ELR (cell line): ENCODE data around the gene ZNF579.

ENCODE experiments used
- DNase-seq: peaks from one replicate; pipeline ENCODE4 v3.0.0-alpha.2; 2015; ENCODE audit warnings: low read depth

ZNF579 gene, protein sequence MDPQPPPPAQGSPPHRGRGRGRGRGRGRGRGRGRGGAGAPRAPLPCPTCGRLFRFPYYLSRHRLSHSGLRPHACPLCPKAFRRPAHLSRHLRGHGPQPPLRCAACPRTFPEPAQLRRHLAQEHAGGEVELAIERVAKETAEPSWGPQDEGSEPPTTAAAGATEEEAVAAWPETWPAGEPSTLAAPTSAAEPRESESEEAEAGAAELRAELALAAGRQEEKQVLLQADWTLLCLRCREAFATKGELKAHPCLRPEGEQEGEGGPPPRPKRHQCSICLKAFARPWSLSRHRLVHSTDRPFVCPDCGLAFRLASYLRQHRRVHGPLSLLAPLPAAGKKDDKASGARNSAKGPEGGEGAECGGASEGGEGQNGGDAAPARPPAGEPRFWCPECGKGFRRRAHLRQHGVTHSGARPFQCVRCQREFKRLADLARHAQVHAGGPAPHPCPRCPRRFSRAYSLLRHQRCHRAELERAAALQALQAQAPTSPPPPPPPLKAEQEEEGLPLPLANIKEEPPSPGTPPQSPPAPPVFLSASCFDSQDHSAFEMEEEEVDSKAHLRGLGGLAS

DNA sequence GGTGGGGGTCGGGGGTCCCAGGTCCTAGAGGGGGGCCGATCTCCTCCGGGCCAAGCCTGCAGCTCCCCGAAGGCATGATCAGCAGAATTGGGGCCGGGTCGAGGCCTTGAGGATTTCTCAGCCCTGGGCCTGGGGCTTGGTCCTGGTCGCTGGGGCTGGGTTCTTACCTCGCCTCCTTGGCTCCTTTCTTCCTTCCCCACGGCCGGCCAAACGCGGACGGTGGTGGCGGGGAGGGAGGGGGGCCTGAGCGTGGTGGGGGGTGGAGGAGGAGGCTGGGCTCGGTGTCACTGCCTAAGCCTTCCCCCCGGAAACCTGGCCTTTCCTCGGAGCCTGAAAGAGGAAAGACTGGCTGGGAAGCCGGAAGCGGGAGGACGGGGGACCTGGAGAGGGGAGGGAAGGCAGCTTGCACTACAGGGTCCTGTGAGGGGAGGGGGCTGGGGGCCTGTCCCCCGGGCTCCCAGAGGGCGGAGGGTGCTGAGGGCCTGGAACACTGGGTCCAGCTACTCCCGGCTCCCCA lies at the start of gene ZNF579:
Gene ZNF579 (minus strand): TSS at position 221 of the 517 bp plus-strand sequence. CDS start 1,209 bp downstream, outside the sequence.
- DNase-seq: peak; percentile 90

DNA sequence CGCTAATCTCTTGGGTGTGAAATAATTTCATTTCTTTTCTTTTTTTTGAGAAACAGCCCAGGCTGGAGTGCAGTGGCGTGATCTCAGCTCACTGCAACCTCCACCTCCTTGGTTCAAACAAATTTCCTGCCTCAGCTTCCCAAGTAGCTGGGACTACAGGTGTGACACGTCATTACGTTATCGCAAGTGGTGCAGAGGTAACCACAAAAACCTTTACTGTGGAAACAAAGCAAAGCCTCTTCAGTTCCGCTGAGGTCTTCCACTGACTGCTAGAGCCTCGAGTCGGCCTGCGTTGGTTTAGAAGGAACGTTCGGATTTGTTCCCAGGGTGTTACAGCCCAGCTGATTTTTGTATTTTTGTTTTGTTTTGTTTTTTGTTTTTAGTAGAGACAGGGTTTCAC lies 45.7 kb upstream of the ZNF579 start:
- DNase-seq: no peak

DNA sequence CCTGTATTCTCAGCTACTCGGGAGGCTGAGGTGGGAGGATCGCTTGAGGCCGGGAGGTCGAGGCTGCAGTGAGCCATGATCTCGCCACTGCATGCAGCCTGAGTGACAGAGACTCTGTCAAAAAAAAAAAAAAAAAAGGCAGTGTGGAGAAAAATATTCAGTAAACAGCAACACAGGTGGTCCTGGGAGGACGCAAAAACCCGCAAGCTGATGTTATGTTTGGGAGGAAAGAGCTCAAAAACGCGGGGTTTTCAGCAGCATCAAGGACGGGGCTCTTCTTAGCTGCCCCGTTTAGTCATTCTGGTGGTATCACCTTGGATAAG lies 44.3 kb upstream of the ZNF579 start:
- DNase-seq: no peak

DNA sequence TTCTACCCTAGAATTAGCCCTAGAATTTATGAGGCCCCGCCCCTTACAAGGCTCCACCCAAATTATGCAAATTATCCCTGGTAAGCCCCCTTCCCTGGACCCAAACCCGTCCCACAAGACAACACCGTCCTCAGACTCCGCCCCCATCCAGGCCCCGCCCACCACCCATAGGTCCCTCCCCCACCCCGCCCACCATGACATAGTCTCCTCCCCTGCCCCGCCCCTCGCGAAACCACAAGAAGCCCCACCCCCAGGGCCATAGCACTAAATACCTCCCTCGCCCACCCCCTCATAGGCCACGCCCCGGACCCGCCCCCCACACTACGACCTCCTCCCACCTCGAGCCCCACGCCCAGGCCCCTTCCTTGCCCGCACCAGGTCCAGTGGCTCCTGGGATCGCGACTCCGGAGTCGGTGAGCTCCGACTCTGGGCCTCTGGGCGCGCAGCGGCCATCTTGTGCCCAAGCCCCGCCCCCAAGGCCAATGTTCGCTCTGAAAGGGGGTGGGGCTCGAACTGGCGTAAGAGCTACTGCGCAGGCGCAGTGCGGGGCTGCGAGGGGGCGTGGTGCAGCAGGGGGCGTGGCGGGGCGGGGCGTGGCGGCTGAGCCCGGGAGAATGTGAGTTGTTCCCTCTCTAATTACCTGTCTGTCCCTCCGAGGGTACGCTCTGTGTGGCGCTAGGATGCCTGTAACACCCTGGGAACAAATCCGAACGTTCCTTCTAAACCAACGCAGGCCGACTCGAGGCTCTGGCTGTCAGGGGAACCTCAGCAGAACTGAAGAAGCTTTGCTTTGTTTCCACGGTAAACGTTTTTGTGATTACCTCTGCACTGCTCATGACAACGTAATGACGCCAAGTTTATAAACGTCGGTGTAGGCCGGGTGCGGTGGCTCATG lies 43.7 kb upstream of the ZNF579 start, which contains the start of gene ZNF784:
Gene ZNF784 (minus strand): TSS at position 458 of the 895 bp plus-strand sequence. CDS start 5 bp downstream, at position 453.
- peak; percentile 92 for DNase-seq

DNA sequence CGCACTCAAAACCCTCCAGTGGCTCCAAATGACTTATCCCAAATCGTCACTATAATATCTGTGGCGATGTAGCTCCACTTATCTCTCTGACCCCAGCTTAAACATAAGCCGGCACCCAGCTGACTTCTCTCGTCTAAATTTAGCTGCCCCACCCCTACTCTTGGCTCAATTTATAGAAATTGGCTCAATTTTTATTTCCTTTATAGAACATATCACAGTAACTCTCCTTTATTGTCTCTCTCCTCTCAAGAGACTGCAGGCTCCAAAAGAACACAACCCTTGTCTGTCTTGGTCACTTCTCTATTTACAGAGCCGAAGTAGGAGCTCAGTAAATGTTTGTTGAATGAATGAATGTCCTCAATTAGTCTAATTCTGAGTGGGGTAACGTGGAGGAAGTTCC lies 42.9 kb upstream of the ZNF579 start:
- DNase-seq: no peak

DNA sequence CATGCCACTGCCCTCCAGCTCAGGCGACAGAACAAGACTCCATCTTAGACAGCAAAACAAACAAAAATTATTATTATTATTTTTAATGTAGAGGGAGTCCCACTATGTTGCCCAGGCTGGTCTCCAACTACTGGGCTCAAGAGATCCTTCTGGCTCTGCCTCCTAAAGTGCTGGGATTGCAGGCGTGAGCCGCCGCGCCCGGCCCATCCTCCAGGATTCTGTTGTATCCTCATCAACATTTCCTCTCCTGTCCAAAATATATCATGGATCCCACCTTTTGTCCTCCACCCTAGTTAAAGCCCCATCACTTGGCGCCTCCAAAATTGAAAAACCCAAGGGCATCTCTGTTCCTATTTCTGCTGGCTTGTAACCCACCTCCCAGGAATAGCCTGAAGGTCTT lies 42.5 kb upstream of the ZNF579 start:
- DNase-seq: no peak

DNA sequence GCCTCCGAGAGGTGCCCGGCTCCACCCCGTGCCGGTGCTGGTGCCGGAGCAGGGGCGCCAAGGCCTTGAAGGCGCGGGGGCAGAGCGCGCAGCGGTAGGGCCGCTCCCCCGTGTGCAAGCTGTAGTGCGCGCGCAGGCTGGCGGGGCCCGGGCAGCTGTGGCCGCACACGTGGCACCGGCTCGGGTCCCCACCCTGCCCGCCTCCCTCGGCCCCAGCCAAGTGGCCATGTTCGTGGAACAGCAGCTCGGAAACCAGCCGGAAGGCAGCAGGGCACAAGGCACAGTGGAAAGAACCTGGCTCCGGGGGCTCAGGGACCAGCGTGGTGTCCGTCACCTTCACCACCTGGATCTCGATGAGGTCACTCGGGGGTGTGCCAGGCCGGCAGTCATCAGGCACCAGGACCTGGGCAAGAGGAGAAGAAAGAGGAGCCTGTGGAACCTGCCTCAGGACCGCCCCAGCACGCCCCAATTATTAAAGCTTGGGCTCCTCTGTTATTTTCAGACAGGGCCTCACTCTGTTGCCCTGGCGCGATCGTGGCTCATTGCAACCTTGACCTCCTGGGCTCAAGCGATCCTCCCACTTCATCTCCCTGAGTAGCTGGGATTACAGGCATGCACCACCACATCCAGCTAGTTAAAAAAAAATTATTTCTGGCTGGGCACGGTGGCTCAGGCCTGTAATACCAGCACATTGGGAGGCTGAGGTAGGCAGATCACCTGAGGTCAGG lies 41.8 kb upstream of the ZNF579 start:
- DNase-seq: no peak

DNA sequence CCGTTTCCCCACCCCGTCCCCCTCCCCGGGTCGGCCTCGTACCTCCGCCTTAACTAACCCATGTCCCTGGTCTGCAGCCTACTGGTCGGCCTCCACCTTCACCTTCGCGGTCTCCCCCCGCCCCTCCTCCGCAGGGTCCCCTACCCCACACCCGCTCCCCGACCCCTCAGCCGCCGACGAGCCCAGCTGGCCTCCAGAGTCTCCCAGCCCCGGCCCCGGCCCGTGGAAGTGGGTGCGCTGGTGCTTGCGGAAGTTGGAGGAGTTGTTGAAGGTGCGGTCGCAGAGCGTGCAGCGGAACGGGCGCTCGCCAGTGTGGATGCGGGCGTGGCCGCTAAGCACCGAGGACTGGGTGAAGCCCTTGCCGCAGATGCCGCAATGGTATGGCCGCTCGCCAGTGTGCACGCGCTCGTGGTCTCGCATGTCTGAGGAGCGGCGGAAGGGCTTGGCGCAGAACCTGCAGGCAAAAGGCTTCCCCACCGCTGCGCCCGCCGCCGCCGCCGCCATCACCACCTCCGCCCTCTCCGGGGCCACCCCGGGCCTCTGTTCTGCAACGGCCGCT lies 41.1 kb upstream of the ZNF579 start:
- DNase-seq: no peak

DNA sequence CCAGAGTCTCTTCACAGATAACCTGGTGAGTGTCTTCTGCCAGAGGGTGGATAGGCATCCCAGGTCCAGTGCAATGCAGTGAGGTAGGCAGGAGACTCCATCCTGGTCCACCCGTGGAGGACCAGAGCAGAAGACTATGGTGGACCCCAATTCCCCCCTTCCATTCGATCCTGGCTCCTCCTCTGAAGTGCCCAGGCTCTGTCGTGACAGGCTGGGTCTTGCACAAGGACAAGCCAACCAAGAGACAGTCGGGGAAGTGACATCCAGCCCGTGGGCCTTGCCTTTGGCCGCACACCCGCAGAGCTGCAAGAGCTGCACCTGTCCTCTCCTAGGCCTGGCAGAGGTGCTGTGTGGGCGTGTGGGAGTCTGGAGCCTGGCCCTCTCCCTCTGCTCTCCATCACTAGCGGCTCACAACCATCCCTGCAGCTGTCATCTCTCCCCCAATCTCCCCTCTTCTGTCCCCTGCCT lies 40.6 kb upstream of the ZNF579 start:
- no peak for DNase-seq

DNA sequence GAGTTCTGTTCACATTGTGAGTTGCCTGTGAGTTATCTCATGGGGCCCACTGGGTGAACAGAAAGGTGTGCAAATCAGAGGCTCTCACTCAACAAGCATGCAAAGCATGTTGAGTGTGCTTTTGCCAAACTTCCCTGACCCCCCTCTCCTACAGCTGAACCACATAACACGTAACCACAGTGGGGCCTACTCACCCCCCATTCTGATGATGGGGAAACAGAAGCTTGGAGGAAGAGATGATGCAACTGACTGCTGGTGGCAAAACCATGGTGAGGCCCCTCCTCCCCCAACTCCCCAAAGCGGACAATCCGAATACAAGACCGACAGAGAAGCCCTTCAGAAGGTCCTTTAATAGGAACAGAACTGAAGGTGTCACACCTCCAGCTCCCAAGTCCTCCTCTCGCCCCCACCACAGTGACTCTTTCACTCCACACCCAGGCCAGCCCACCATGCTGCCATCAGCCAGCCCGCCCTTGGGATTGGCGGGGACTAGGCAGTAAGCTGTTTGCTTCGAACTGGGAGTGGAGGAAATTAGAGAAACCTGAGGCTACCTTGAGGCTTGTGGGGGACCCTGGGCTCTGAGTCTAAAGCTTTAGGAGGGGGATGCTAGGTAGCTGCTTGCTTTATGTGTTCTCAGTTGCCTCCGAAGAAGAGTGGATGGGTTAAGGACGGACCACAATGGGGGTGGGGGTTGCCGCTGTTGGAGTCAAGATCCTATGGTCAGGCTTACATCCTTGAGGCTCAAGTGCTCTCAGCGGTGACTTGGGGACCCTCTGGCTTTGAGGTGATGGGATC lies 40.0 kb upstream of the ZNF579 start:
- DNase-seq: no peak

DNA sequence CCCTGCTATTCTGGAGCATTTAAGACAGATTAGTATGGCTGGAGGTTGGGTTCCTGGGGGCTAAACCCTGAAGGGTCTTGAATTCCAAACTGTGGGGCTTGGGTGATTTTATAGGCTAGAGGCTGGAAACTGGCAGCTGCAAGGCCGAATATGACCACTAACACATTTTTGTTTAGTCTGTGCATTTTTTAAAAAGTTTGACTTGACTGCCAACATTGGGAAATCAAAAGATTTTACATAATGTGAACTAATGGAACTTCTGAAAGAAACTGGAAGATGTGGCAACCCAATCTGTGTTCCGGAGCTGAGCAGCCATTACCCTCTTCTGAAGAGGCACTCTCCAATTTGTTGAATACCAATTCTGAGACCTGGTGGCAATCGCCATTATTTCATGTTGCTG lies 38.6 kb upstream of the ZNF579 start:
- no peak for DNase-seq

DNA sequence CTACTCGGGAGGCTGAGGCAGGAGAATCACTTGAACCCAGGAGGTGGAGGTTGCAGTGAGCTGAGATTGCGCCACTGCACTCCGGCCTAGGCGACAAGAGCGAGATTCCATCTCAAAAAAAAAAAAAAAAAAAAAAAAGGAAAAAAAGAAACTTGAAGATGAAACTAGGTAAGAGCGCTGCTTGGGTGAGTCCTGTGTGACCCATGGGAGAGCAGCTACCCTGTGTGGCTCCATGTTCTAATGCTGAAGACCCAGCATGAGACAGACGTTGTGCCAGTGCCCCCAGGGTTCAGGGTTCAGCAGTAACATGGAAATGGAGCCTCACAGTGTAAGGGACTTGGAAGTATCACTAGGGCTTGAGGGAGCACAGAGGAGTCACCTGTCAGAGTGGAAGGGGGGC lies 37.8 kb upstream of the ZNF579 start:
- no peak for DNase-seq

DNA sequence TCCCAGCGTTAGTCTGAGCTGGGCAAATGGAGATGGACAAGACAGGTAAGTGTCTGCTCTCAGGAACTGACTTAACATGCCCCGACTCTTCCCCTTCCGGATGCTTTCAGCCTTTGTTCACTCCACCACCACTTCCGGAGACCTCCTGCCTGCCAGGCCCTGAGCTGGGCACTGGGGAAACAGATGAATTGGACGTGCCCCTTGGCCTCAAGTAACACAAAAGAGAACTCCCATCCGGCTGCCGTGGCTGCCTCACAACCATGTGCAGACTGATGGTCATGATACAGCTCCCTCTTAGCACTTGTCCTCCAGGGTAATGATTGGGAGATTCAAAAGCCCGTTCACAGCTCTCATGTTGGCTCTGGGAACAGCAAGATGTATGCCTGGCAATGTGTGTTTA lies 36.8 kb upstream of the ZNF579 start:
- no peak for DNase-seq

DNA sequence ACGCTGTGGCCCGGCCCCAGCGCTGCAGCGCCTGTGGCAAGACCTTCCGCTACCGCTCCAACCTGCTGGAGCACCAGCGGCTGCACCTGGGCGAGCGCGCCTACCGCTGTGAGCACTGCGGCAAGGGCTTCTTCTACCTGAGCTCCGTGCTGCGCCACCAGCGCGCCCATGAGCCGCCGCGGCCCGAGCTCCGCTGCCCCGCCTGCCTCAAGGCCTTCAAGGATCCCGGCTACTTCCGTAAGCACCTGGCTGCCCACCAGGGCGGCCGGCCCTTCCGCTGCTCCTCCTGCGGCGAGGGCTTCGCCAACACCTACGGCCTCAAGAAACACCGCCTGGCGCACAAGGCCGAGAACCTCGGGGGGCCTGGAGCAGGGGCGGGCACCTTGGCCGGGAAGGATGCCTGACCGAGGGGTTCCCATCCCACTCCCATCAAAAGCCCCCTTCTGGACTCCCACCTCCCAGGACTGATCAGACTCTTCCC lies 35.8 kb upstream of the ZNF579 start:
- no peak for DNase-seq

DNA sequence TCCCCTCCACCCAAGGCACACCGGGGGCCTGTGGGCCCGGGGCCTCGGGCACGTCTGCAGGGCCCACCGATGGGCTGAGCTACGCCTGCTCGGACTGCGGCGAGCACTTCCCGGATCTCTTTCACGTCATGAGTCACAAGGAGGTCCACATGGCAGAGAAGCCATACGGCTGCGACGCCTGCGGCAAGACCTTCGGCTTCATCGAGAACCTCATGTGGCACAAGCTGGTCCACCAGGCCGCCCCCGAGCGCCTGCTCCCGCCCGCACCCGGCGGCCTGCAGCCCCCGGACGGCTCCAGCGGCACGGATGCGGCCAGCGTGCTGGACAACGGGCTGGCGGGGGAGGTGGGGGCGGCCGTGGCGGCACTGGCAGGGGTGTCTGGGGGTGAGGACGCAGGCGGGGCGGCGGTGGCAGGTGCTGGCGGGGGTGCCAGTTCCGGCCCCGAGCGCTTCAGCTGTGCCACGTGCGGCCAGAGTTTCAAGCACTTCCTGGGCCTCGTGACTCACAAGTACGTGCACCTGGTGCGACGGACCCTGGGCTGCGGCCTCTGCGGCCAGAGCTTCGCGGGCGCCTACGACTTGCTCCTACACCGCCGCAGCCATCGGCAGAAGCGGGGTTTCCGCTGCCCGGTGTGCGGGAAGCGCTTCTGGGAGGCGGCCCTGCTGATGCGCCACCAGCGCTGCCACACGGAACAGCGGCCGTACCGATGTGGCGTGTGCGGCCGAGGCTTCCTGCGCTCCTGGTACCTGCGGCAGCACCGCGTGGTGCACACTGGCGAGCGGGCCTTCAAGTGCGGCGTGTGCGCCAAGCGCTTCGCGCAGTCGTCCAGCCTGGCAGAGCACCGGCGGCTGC lies 35.1 kb upstream of the ZNF579 start:
- DNase-seq: no peak

DNA sequence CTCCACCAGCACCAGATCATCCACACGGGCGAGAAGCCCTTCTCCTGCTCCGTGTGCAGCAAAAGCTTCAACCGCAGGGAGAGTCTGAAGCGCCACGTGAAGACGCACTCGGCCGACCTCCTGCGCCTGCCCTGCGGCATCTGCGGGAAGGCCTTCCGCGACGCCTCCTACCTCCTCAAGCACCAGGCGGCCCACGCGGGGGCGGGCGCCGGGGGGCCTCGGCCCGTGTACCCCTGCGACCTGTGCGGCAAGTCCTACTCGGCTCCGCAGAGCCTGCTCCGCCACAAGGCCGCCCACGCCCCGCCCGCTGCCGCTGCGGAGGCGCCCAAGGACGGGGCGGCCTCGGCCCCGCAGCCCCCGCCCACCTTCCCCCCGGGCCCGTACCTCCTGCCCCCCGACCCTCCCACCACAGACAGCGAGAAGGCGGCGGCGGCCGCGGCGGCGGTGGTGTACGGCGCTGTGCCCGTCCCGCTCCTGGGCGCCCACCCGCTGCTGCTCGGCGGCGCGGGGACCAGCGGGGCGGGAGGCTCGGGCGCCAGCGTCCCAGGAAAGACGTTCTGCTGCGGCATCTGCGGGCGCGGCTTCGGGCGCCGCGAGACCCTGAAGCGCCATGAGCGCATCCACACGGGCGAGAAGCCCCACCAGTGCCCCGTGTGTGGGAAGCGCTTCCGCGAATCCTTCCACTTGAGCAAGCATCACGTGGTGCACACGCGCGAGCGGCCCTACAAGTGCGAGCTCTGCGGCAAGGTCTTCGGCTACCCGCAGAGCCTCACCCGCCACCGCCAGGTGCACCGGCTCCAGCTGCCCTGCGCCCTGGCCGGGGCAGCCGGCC lies 34.3 kb upstream of the ZNF579 start:
- DNase-seq: no peak

DNA sequence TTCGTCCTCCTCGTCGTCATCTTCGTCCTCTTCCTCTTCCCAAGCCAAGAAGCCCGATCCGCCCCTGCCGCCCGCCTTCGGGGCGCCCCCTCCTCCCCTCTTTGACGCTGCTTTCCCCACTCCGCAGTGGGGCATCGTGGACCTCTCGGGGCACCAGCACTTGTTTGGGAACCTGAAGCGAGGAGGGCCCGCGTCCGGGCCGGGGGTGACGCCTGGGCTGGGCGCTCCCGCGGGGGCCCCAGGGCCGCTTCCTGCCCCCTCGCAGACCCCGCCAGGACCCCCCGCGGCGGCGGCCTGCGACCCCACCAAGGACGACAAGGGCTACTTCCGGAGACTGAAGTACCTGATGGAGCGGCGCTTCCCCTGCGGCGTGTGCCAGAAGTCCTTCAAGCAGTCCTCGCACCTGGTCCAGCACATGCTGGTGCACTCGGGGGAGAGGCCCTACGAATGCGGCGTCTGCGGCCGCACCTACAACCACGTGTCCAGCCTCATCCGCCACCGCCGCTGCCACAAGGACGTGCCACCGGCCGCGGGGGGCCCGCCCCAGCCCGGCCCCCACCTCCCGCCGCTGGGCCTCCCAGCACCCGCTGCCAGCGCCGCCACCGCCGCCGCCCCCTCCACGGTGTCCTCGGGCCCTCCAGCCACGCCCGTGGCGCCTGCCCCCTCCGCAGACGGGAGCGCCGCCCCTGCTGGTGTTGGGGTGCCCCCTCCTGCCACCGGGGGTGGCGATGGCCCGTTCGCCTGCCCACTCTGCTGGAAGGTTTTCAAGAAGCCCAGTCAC lies 33.5 kb upstream of the ZNF579 start:
- no peak for DNase-seq

DNA sequence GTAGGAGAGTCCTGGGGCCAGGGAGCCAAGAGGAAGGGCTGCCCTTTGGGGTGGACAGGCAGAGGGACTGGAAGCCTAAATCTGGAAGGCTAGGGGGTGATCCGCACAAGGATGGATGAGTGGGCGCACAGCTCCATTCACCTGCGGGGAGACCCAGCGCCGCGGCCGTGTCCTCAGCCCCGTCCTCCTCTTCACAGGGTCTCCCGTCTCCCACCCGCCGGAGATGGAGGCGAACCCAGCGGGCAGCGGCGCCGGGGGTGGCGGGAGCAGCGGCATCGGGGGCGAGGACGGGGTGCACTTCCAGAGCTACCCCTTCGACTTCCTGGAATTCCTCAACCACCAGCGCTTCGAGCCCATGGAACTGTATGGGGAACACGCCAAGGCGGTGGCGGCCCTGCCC lies 32.7 kb upstream of the ZNF579 start:
- DNase-seq: no peak
